CD1c-positive myeloid dendritic cell (primary cell): ENCODE results near the gene DGKH.
"Not testable (repeated sequence)": the region's sequence is repeated elsewhere in the genome, so short reads cannot be mapped to it uniquely, and the experiment has no call there.

Experiments
- DNase-seq: peaks from one replicate; pipeline ENCODE4 v3.0.0-alpha.2; 2016; ENCODE audit errors: extremely low spot score

The DGKH gene

GRCh38 chr13:42225051-42225450 lies 176.6 kb downstream of the DGKH start:
- no peak for DNase-seq

GRCh38 chr13:42226759-42227158 lies 178.3 kb downstream of the DGKH start:
- DNase-seq = not testable (repeated sequence)

- no peak for DNase-seq
These were observed 180.1 kb downstream of the DGKH start for GRCh38 chr13:42228527-42228926.

- DNase-seq = no peak
These were observed 180.8 kb downstream of the DGKH start for GRCh38 chr13:42229287-42229686.

GRCh38 chr13:42232671-42233070 lies 184.2 kb downstream of the DGKH start:
- DNase-seq = no peak

GRCh38 chr13:42233726-42234125 lies 185.3 kb downstream of the DGKH start:
- no peak for DNase-seq

- no peak for DNase-seq
These were observed 190.7 kb downstream of the DGKH start for GRCh38 chr13:42239161-42239560.

- no peak for DNase-seq
These were observed 191.2 kb downstream of the DGKH start for GRCh38 chr13:42239644-42240043.

- DNase-seq = no peak
These were observed 198.1 kb downstream of the DGKH start for GRCh38 chr13:42246541-42246940.

GRCh38 chr13:42247883-42248282 lies 199.4 kb downstream of the DGKH start:
- no peak for DNase-seq

- no peak for DNase-seq
These were observed 207.4 kb downstream of the DGKH start for GRCh38 chr13:42255886-42256285.

- DNase-seq = no peak
These were observed 210.3 kb downstream of the DGKH start for GRCh38 chr13:42258747-42259146.

- no peak for DNase-seq
These were observed 211.1 kb downstream of the DGKH start for GRCh38 chr13:42259515-42259914.

GRCh38 chr13:42260903-42261654 lies 212.6 kb downstream of the DGKH start:
- DNase-seq = no peak

- DNase-seq = no peak
These were observed 218.0 kb downstream of the DGKH start for GRCh38 chr13:42266473-42266872.

GRCh38 chr13:42270160-42270856 lies 221.9 kb downstream of the DGKH start:
- DNase-seq = no peak

- DNase-seq = no peak
These were observed 222.4 kb downstream of the DGKH start for GRCh38 chr13:42270857-42271215.

GRCh38 chr13:42271337-42272114 lies 223.1 kb downstream of the DGKH start:
- peak; percentile 97 for DNase-seq

GRCh38 chr13:42272115-42272803 lies 223.8 kb downstream of the DGKH start, which contains the start of gene AKAP11:
Gene AKAP11 (plus strand): TSS chr13:42272152. CDS start chr13:42286349, 14,197 bp downstream.
- DNase-seq = peak; percentile 62

GRCh38 chr13:42272804-42273175 lies 224.3 kb downstream of the DGKH start:
- DNase-seq = peak; percentile 17

- no peak for DNase-seq
These were observed 226.1 kb downstream of the DGKH start for GRCh38 chr13:42274386-42275097.
